Epithelial cell of esophagus (primary cell): ENCODE data around the gene EXD3.

ENCODE experiments used
- DNase-seq: peaks from one replicate; pipeline ENCODE4 v3.0.0; 2010; ENCODE audit warnings: low read depth
- H3K4me3 ChIP-seq: 2 replicates; pipeline ENCODE4 v1.5.1; 2011; ENCODE audit warnings: mild to moderate bottlenecking, low read length, control low read depth
- CTCF ChIP-seq: IDR thresholded peaks from 2 replicates; pipeline ENCODE4 v1.5.1; 2011; ENCODE audit warnings: low read depth, mild to moderate bottlenecking, low read length, control low read depth, inconsistent platforms; ENCODE audit not compliant: insufficient read depth; ENCODE audit errors: missing control alignments

EXD3 gene

GRCh38 chr9:137416563-137417151 lies 6.3 kb downstream of the EXD3 start:
- no peak for TF ChIP-seq CTCF
- no peak overlapping the region for H3K4me3 ChIP-seq
- no peak for DNase-seq

GRCh38 chr9:137416006-137416562 lies 6.9 kb downstream of the EXD3 start:
- no peak for TF ChIP-seq CTCF
- DNase-seq: no peak
- no peak overlapping the region for H3K4me3 ChIP-seq

GRCh38 chr9:137415451-137415850 lies 7.5 kb downstream of the EXD3 start:
- H3K4me3 ChIP-seq: no peak overlapping the region
- no peak for DNase-seq
- TF ChIP-seq CTCF: no peak

- no peak for TF ChIP-seq CTCF
- DNase-seq: no peak
These were observed 10.5 kb downstream of the EXD3 start for GRCh38 chr9:137412431-137412830.

GRCh38 chr9:137411645-137412380 lies 11.1 kb downstream of the EXD3 start:
- DNase-seq: peak; percentile 85
- no peak overlapping the region for H3K4me3 ChIP-seq
- no peak for TF ChIP-seq CTCF

More at GRCh38 chr9:137412431-137412830, 10.5 kb downstream of the EXD3 start:
- H3K4me3 ChIP-seq: no peak overlapping the region

- no peak for TF ChIP-seq CTCF
- H3K4me3 ChIP-seq: no peak overlapping the region
- DNase-seq: no peak
These were observed 11.7 kb downstream of the EXD3 start for GRCh38 chr9:137411260-137411644.
